Measurements from ENCODE around the gene SNX9. TPM values are rescaled to one million over a fixed set of nuclear protein-coding genes. Genes with fewer than 3 reads are reported as not detected.

SNX9 gene
- total and polyA plus RNA-seq, 2 donors (not counting 1 experiment from before 2014, with no cell fraction given): 10.0 to 50.7 TPM

DNA sequence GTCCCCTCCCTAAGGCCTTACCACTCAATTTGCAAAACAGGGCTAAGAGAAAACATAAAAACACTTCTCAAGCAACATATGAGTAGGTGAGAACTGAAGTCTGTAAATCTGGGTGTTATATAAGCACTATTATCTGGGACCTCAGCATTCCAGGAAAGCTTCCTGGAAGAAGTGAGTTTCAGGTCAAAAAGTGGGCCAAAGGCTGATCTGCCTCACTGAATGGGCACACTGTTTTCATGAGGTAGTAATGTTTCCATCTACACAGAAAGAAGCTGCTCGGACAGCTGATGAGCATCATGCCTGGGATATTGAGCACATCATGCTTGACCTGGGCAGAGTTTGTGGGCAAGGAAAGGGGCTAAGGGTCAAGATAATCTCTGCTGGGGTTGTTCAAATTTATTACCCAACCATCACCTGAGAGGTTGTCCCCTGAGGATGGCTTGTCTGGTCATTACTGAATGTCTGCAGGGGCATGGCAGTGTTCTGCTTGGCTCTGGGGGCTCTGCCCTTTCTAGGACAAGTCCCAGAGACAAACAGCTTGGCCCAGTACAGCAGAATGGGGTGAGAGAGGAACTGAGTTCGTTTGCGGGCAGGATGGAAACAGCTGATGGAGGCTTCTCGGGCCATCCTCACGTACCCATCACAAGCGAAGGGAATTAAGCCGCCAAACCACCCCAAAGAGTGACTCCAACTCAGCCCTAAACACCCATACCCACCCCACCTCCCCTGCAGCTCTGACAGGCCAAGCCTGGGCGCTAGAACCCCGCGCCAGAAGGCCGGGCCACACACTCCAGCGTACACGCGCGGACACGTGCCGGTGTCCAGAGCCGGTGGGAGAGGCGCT is 157.5 kb downstream of the SNX9 start:
- POLR2A ChIA-PET: no interaction called here

More for the DNA sequence above, 157.5 kb downstream of the SNX9 start:
- Histone ChIP-seq H3K4me3 (ENCODE audit: control extremely low read depth in 1 of 5, extremely low read depth in 1 of 5, insufficient read depth in 1 of 5, low read depth in 2 of 5, low read length in 4 of 5) (peak overlapping the region; percentile 50 to 87 (median 77)), H3K9ac (ENCODE audit: low read length) (peak overlapping the region; percentile 82), H2AFZ (ENCODE audit: insufficient read depth, low read depth, low read length, poor library complexity, severe bottlenecking) (peak overlapping the region; percentile 87), H3K9me3 (ENCODE audit: control extremely low read depth in 1 of 3, control insufficient read depth in 2 of 3, insufficient read depth in 1 of 3, low read length in 2 of 3) (no peaks in the 10 kb centered on the region), H3K4me1 (ENCODE audit: control insufficient read depth in 2 of 2, insufficient read depth in 2 of 2, low read length in 2 of 2) (peaks cover 30 to 48% of the 10 kb centered on the region in 2 donors), H3K4me2 (replicated peaks; ENCODE audit: low read depth, low read length, poor library complexity, severe bottlenecking) (peak overlapping the region; percentile 95), H4K20me1 (ENCODE audit: control insufficient read depth, insufficient read depth, low read length, poor library complexity, severe bottlenecking) (no peaks in the 10 kb centered on the region), H3K27me3 (replicated peaks in 1 of 4; ENCODE audit: control extremely low read depth in 1 of 4, control insufficient read depth in 3 of 4, insufficient read depth in 4 of 4, low read length in 3 of 4) (no peaks in the 10 kb centered on the region), H3K27ac (ENCODE audit: low read length in 2 of 2) (no peak overlapping the region), H3K79me2 (ENCODE audit: control insufficient read depth, insufficient read depth, low read length) (peaks cover 22% of the 10 kb centered on the region), H3K36me3 (replicated peaks in 1 of 2; ENCODE audit: control extremely low read depth in 1 of 2, control insufficient read depth in 1 of 2, extremely low read depth in 1 of 2, insufficient read depth in 2 of 2, low read length in 1 of 2) (no peaks in the 10 kb centered on the region)
- intact Hi-C loops (cut with micrococcal nuclease): loop anchor here (1.0 to 5.0 kb wide), 3 partner anchors 92 to 218 kb away; partner anchors contain the start of genes GTF2H5 and SERAC1
- Mint-ChIP-seq H3K9me3 (ENCODE audit: insufficient read depth) (no peaks in the 10 kb centered on the region), H3K27ac (peak overlapping the region; percentile 22), H3K4me1 (peaks cover 40% of the 10 kb centered on the region), H3K4me3 (peak overlapping the region; percentile 93), H3K27me3 (no peaks in the 10 kb centered on the region)
- no peak for DNase-seq
- CTCF ChIA-PET: interaction anchor here (0.7 to 2.3 kb wide), 7 partner anchors 10 to 104 kb away, joined by 3 to 9 read pairs (median 3); no protein-coding TSS in a partner anchor
- no peak for TF ChIP-seq EZH2 (IDR thresholded peaks at IDR 0.05; ENCODE audit: borderline replicate concordance, insufficient read depth, low read depth, low read length, poor library complexity, severe bottlenecking)
- TF ChIP-seq, protein P1, sequence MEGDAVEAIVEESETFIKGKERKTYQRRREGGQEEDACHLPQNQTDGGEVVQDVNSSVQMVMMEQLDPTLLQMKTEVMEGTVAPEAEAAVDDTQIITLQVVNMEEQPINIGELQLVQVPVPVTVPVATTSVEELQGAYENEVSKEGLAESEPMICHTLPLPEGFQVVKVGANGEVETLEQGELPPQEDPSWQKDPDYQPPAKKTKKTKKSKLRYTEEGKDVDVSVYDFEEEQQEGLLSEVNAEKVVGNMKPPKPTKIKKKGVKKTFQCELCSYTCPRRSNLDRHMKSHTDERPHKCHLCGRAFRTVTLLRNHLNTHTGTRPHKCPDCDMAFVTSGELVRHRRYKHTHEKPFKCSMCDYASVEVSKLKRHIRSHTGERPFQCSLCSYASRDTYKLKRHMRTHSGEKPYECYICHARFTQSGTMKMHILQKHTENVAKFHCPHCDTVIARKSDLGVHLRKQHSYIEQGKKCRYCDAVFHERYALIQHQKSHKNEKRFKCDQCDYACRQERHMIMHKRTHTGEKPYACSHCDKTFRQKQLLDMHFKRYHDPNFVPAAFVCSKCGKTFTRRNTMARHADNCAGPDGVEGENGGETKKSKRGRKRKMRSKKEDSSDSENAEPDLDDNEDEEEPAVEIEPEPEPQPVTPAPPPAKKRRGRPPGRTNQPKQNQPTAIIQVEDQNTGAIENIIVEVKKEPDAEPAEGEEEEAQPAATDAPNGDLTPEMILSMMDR (IDR thresholded peaks at IDR 0.05): no peak
- 10% methylated on average over 19 of the region's 19 CpGs for WGBS (ENCODE audit: insufficient coverage)
- peak; percentile 9 for ATAC-seq (ENCODE audit: low read depth)

Data from B cell (primary cell).